ENCODE results near the gene DMAP1.

- TF ChIP-seq POLR2A (IDR thresholded peaks at IDR 0.05; ENCODE audit: low read length) (no peak), GATA1 (IDR thresholded peaks at IDR 0.05; ENCODE audit: low read depth, low read length) (no peak)
Measured at GRCh38 chr1:44251486-44251885, 38.2 kb downstream of the DMAP1 start.
